Cardiac muscle cell (in vitro differentiated cells and primary cell): ENCODE results near the gene ATP5F1C. TPM values are rescaled to one million over a fixed set of nuclear protein-coding genes. Genes with fewer than 3 reads are reported as not detected.

ENCODE experiments used
- DNase-seq, 2 donors: peaks; one replicate each; pipeline versions ENCODE4 v3.0.0 to v3.0.0-alpha.2; 2010 to 2017; ENCODE audit warnings: low read depth in 1 of 2, low spot score in 1 of 2
- H3K27ac ChIP-seq: fragments of 200-600 bp; sonication (generic); 2 replicates; pipeline ENCODE4 v1.5.1; 2016
- H3K27me3 ChIP-seq: fragments of 200-600 bp; sonication (generic); 2 replicates; pipeline ENCODE4 v1.6.0; 2016; ENCODE audit warnings: control low read depth
- H3K36me3 ChIP-seq: fragments of 200-600 bp; sonication (generic); 2 replicates; pipeline ENCODE4 v1.5.1; 2016; ENCODE audit warnings: control low read depth
- H3K4me1 ChIP-seq: fragments of 200-600 bp; sonication (generic); 2 replicates; pipeline ENCODE4 v1.8.1; 2017; ENCODE audit warnings: low read depth, mild to moderate bottlenecking, mixed run types
- H3K4me3 ChIP-seq: fragments of 200-600 bp; sonication (generic); 2 replicates; pipeline ENCODE4 v1.5.1; 2016; ENCODE audit warnings: mild to moderate bottlenecking
- H3K9me3 ChIP-seq: fragments of 200-600 bp; sonication (generic); 2 replicates; pipeline ENCODE4 v1.5.1; 2017; ENCODE audit warnings: low read depth, mild to moderate bottlenecking, control low read depth
- CTCF ChIP-seq: IDR thresholded peaks from 2 replicates; pipeline ENCODE4 v1.5.1; 2012; ENCODE audit warnings: low read depth, mild to moderate bottlenecking, low read length
- polyA plus RNA-seq: library from polyadenylated mRNA; unstranded; fragments of >200 nt; fragmentation: Nextera tagmentation; extraction: Ambion mirVana; gene quantifications from 2 replicates; pipeline ENCODE4 v1.2.1, GENCODE V29; 2016
- total RNA-seq: library from RNA; depleted of rRNA; stranded (reverse); fragments of >200 nt; gene quantifications from 2 replicates; pipeline ENCODE4 v1.2.3, GENCODE V29; 2016

The ATP5F1C gene
- total and polyA plus RNA-seq, 2 experiments from 2014 or later: 341 to 811 TPM

- Histone ChIP-seq H3K27me3 (no peaks in the 10 kb centered on the region), H3K27ac (no peak overlapping the region), H3K4me1 (peaks cover 9% of the 10 kb centered on the region), H3K4me3 (no peak overlapping the region), H3K36me3 (peaks cover 10% of the 10 kb centered on the region), H3K9me3 (no peaks in the 10 kb centered on the region)
- no peak for TF ChIP-seq CTCF
- no peak for DNase-seq
Measured at GRCh38 chr10:7829289-7829834, 41.4 kb downstream of the ATP5F1C start.

GRCh38 chr10:7832060-7832459 is 44.1 kb downstream of the ATP5F1C start:
- Histone ChIP-seq H3K27ac (no peak overlapping the region), H3K36me3 (no peaks in the 10 kb centered on the region), H3K4me1 (peaks cover 3% of the 10 kb centered on the region), H3K9me3 (no peaks in the 10 kb centered on the region), H3K4me3 (no peak overlapping the region), H3K27me3 (no peaks in the 10 kb centered on the region)
- TF ChIP-seq CTCF: no peak
- DNase-seq: no peak

GRCh38 chr10:7833210-7833609 is 45.2 kb downstream of the ATP5F1C start:
- H3K27ac ChIP-seq: no peak overlapping the region
- TF ChIP-seq CTCF: no peak
- DNase-seq: no peak
- H3K9me3 ChIP-seq: no peaks in the 10 kb centered on the region
- H3K36me3 ChIP-seq: no peaks in the 10 kb centered on the region
- no peaks in the 10 kb centered on the region for H3K4me1 ChIP-seq
- no peaks in the 10 kb centered on the region for H3K27me3 ChIP-seq
- H3K4me3 ChIP-seq: no peak overlapping the region

- Histone ChIP-seq H3K27me3 (no peaks in the 10 kb centered on the region), H3K27ac (no peak overlapping the region), H3K4me3 (no peak overlapping the region), H3K36me3 (no peaks in the 10 kb centered on the region), H3K9me3 (no peaks in the 10 kb centered on the region), H3K4me1 (no peaks in the 10 kb centered on the region)
- DNase-seq: no peak
- TF ChIP-seq CTCF: no peak
Measured at GRCh38 chr10:7834262-7834661, 46.3 kb downstream of the ATP5F1C start.

- no peak for DNase-seq
- TF ChIP-seq CTCF: no peak
Measured at GRCh38 chr10:7836571-7836970, 48.6 kb downstream of the ATP5F1C start.

GRCh38 chr10:7846591-7846990 is 58.6 kb downstream of the ATP5F1C start:
- Histone ChIP-seq H3K27ac (no peak overlapping the region), H3K36me3 (no peaks in the 10 kb centered on the region), H3K27me3 (no peaks in the 10 kb centered on the region), H3K4me3 (no peak overlapping the region), H3K9me3 (no peaks in the 10 kb centered on the region), H3K4me1 (no peaks in the 10 kb centered on the region)
- no peak for DNase-seq
- no peak for TF ChIP-seq CTCF

More at GRCh38 chr10:7836571-7836970, 48.6 kb downstream of the ATP5F1C start:
- Histone ChIP-seq H3K4me3 (no peak overlapping the region), H3K27me3 (no peaks in the 10 kb centered on the region), H3K27ac (no peak overlapping the region), H3K4me1 (no peaks in the 10 kb centered on the region), H3K36me3 (no peaks in the 10 kb centered on the region), H3K9me3 (no peaks in the 10 kb centered on the region)
